T-helper 1 cell treated with Interleukin-12 subunit alpha and Interleukin-12 subunit beta and Interleukin-4 antibody, amounts not matched to agents 30 μg/mL and 1 μg/mL, for 36 hours (primary cell): Measurements from ENCODE around the gene PRSS33.

Experiments used
- H3K27ac Mint-ChIP-seq: one replicate; pipeline ENCODE4 v1.8.0; 2021; ENCODE audit warnings: mild to moderate bottlenecking, mixed read lengths
- H3K27me3 Mint-ChIP-seq: one replicate; pipeline ENCODE4 v1.8.0; 2021; ENCODE audit warnings: low read depth, mixed read lengths
- H3K36me3 Mint-ChIP-seq: one replicate; pipeline ENCODE4 v1.8.0; 2021; ENCODE audit warnings: low read depth, mixed read lengths
- H3K4me1 Mint-ChIP-seq: one replicate; pipeline ENCODE4 v1.8.0; 2021; ENCODE audit warnings: low read depth, mixed read lengths
- H3K4me3 Mint-ChIP-seq: one replicate; pipeline ENCODE4 v1.8.0; 2021; ENCODE audit warnings: mild to moderate bottlenecking, moderate library complexity, mixed read lengths
- H3K9me3 Mint-ChIP-seq: one replicate; pipeline ENCODE4 v1.8.0; 2021; ENCODE audit warnings: mixed read lengths

The PRSS33 gene

DNA sequence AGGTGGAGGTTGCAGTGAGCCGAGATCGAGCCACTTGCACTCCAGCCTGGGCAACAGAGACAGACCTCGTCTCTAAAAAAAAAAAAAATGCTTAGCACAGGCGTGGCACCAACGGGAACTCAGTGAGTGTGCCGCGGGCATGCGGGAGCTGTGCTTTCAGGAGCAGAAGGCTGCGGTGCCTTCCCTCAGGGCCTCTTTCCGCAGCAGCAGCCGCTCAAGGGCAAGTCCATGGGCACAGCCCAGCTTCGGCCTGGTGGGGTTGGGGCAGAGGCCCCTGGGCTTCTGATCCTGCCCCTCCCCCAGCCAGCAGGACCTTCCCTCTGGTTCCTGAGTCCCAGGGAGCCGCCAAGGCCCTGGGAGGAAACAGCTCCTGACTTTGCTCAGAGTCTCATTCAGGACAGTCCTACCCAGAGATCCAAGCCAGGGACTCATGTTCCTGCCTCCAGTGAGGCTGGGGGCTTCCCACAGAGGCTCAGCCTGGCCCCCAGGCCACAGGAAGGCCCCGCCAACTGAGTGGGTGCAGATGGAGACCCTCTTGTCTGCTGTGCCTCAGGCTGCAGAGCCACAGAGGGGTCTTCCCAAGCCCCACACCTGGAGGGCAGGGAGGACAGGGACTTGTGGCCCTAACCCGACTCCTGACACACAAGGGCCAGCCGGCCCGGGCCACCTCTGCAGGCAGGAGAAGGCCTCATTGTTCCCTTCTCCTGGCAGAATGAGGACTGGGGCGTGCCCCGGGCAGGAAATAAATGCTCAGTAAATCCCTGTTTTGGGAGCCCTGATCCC lies 39.4 kb upstream of the PRSS33 start:
- Mint-ChIP-seq H3K36me3 (peaks cover 2% of the 10 kb centered on the region), H3K27ac (no peak overlapping the region), H3K4me1 (peaks cover 2% of the 10 kb centered on the region), H3K9me3 (no peaks in the 10 kb centered on the region), H3K27me3 (peaks cover 4% of the 10 kb centered on the region), H3K4me3 (no peak overlapping the region)

DNA sequence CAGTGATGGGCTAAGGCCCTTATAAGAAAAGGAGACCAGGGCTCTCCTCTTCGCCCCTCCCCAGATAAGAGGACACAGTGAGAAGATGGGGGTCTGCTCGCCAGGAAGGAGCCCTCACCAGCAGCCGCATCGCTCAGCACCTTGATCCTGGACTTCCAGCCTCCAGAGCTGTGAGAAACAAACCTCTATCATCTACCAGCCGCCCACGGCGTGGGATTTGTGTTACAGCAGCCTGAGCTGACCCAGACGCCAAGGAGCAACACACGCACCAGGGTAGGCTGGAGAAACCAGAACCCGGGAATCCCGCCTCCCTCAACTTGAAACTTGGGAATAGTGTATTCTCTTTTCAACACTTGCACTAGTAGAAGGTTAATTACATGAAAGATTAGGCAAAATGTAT lies 38.5 kb upstream of the PRSS33 start:
- no peaks in the 10 kb centered on the region for H3K9me3 Mint-ChIP-seq
- peaks cover 4% of the 10 kb centered on the region for H3K27me3 Mint-ChIP-seq
- peaks cover 2% of the 10 kb centered on the region for H3K4me1 Mint-ChIP-seq
- H3K27ac Mint-ChIP-seq = no peak overlapping the region
- H3K4me3 Mint-ChIP-seq = no peak overlapping the region
- H3K36me3 Mint-ChIP-seq = no peaks in the 10 kb centered on the region

GRCh38 chr16:2825049-2825742 lies 37.8 kb upstream of the PRSS33 start:
- H3K4me1 Mint-ChIP-seq = peaks cover 2% of the 10 kb centered on the region
- no peaks in the 10 kb centered on the region for H3K36me3 Mint-ChIP-seq
- no peak overlapping the region for H3K4me3 Mint-ChIP-seq

GRCh38 chr16:2824626-2825025 lies 37.3 kb upstream of the PRSS33 start:
- Mint-ChIP-seq H3K27ac (no peak overlapping the region), H3K36me3 (no peaks in the 10 kb centered on the region), H3K4me1 (no peaks in the 10 kb centered on the region), H3K27me3 (peaks cover 4% of the 10 kb centered on the region), H3K4me3 (no peak overlapping the region), H3K9me3 (no peaks in the 10 kb centered on the region)

More at GRCh38 chr16:2825049-2825742, 37.8 kb upstream of the PRSS33 start:
- peaks cover 4% of the 10 kb centered on the region for H3K27me3 Mint-ChIP-seq
- H3K9me3 Mint-ChIP-seq = no peaks in the 10 kb centered on the region
- no peak overlapping the region for H3K27ac Mint-ChIP-seq

DNA sequence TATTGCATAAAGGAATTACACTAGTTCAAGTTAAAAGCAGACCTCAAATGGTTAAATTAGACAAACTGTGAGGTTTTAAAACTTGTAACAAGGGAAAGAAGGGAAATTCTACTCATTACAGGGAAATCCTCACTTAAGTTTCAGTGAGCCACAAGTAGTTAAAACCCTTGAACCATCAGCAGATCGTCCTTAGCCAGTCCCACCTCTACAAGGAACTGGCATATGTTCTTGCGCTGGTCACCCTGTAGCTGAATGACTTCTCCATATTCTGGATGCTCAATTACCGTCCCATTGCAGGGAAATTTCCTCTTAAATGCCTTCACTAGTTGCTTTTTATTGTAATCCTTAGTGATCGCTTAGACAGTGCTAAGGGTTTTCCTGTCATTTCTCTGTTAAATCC lies 35.1 kb upstream of the PRSS33 start:
- Mint-ChIP-seq H3K36me3 (no peaks in the 10 kb centered on the region), H3K4me3 (no peak overlapping the region), H3K27me3 (peaks cover 4% of the 10 kb centered on the region), H3K4me1 (no peaks in the 10 kb centered on the region), H3K9me3 (no peaks in the 10 kb centered on the region), H3K27ac (no peak overlapping the region)

DNA sequence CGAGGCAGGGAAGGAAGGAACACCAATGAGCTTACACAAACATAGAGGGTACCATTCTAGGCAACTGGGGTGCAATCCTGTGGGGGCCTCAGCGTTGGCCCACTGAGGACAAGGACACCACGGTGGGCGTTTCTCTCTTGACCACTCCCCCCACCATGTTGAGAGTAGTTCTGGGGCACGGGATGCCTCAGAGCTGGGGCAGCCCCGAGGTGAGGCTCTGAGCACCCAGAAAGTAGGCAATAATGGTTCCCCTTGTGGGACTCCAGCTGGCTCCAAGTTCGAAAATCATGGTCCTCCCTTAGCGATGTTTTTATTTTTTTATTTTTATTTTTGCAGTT lies 34.8 kb upstream of the PRSS33 start:
- Mint-ChIP-seq H3K27me3 (peaks cover 4% of the 10 kb centered on the region), H3K4me1 (no peaks in the 10 kb centered on the region), H3K27ac (no peak overlapping the region), H3K36me3 (no peaks in the 10 kb centered on the region), H3K9me3 (no peaks in the 10 kb centered on the region), H3K4me3 (no peak overlapping the region)

- peaks cover 4% of the 10 kb centered on the region for H3K27me3 Mint-ChIP-seq
- no peak overlapping the region for H3K27ac Mint-ChIP-seq
- H3K4me1 Mint-ChIP-seq = no peaks in the 10 kb centered on the region
- no peaks in the 10 kb centered on the region for H3K36me3 Mint-ChIP-seq
- H3K4me3 Mint-ChIP-seq = no peak overlapping the region
- no peaks in the 10 kb centered on the region for H3K9me3 Mint-ChIP-seq
Measured at GRCh38 chr16:2821487-2822157, 34.3 kb upstream of the PRSS33 start.

GRCh38 chr16:2820836-2821486 lies 33.6 kb upstream of the PRSS33 start:
- H3K9me3 Mint-ChIP-seq = no peaks in the 10 kb centered on the region
- no peaks in the 10 kb centered on the region for H3K36me3 Mint-ChIP-seq
- no peak overlapping the region for H3K27ac Mint-ChIP-seq
- peaks cover 4% of the 10 kb centered on the region for H3K27me3 Mint-ChIP-seq
- H3K4me3 Mint-ChIP-seq = no peak overlapping the region
- H3K4me1 Mint-ChIP-seq = no peaks in the 10 kb centered on the region

GRCh38 chr16:2819939-2820835 lies 32.8 kb upstream of the PRSS33 start:
- Mint-ChIP-seq H3K27me3 (peaks cover 4% of the 10 kb centered on the region), H3K9me3 (no peaks in the 10 kb centered on the region)

DNA sequence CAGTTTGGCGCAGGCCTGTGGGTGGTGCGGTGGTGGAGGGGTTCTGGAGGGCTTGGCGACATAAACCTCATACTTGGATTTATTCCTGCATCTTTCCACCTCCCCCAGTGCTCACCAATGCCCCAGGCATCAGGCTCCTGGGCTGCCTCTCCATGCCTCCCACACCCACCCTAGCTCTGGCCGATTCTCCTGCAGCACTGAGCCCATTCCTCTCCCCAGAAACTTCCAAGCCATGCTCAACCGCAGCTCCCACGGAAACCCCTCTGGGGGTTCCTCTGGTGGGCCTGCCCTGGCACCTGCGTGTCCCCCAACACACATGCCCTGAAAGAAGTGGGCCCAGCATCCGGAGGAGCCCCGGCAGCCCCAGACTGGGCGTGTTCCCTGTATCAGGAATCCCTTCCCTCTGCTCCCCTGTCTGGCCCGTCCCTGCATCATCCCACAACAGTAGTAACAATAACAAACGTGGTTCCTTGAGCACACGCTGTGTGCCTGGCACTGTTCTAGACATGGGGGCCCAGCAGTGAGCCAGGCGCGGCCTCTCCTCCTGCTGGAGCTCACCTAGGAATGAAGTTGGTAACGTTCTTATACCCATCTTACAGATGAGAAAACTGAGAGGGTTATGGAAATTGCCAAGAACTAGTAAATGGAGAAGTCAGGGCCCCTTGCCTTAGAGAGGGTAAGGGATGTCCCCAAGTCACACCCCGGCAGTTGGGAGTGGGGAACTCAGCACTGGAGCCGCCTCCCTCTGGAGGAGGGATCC lies 32.0 kb upstream of the PRSS33 start:
- Mint-ChIP-seq H3K4me1 (no peaks in the 10 kb centered on the region), H3K27ac (no peak overlapping the region)

More at GRCh38 chr16:2819939-2820835, 32.8 kb upstream of the PRSS33 start:
- Mint-ChIP-seq H3K4me3 (no peak overlapping the region), H3K4me1 (no peaks in the 10 kb centered on the region), H3K36me3 (no peaks in the 10 kb centered on the region), H3K27ac (no peak overlapping the region)

GRCh38 chr16:2818272-2818876 lies 31.0 kb upstream of the PRSS33 start:
- H3K36me3 Mint-ChIP-seq = no peaks in the 10 kb centered on the region
- no peaks in the 10 kb centered on the region for H3K9me3 Mint-ChIP-seq
- H3K4me3 Mint-ChIP-seq = no peak overlapping the region
- H3K27ac Mint-ChIP-seq = no peak overlapping the region
- H3K27me3 Mint-ChIP-seq = peaks cover 4% of the 10 kb centered on the region
- no peaks in the 10 kb centered on the region for H3K4me1 Mint-ChIP-seq

More for the DNA sequence above, 32.0 kb upstream of the PRSS33 start:
- no peaks in the 10 kb centered on the region for H3K36me3 Mint-ChIP-seq
- no peak overlapping the region for H3K4me3 Mint-ChIP-seq
- H3K9me3 Mint-ChIP-seq = no peaks in the 10 kb centered on the region
- peaks cover 4% of the 10 kb centered on the region for H3K27me3 Mint-ChIP-seq

GRCh38 chr16:2817340-2818271 lies 30.2 kb upstream of the PRSS33 start:
- H3K27ac Mint-ChIP-seq = no peak overlapping the region
- H3K36me3 Mint-ChIP-seq = no peaks in the 10 kb centered on the region
- H3K27me3 Mint-ChIP-seq = no peaks in the 10 kb centered on the region
- H3K9me3 Mint-ChIP-seq = no peaks in the 10 kb centered on the region
- H3K4me3 Mint-ChIP-seq = no peak overlapping the region
- H3K4me1 Mint-ChIP-seq = no peaks in the 10 kb centered on the region
